T-helper 2 cell treated with Interferon-gamma antibody and Interleukin-4, amounts not matched to agents 5 μg/mL and 100 μg/mL, for 36 hours (primary cell): ENCODE results near the gene PIK3C2G.
"Not testable (repeated sequence)": the region's sequence is repeated elsewhere in the genome, so short reads cannot be mapped to it uniquely, and the experiment has no call there.

Source experiments
- DNase-seq: peaks from one replicate; pipeline ENCODE4 v3.0.0; 2021; ENCODE audit warnings: low spot score
- H3K27ac Mint-ChIP-seq: one replicate; pipeline ENCODE4 v1.8.0; 2021; ENCODE audit warnings: mild to moderate bottlenecking, mixed read lengths
- H3K27me3 Mint-ChIP-seq: one replicate; pipeline ENCODE4 v1.8.0; 2021; ENCODE audit warnings: low read depth, mixed read lengths
- H3K36me3 Mint-ChIP-seq: one replicate; pipeline ENCODE4 v1.8.0; 2021; ENCODE audit warnings: low read depth, mixed read lengths
- H3K4me1 Mint-ChIP-seq: one replicate; pipeline ENCODE4 v1.8.0; 2021; ENCODE audit warnings: low read depth, mixed read lengths
- H3K4me3 Mint-ChIP-seq: one replicate; pipeline ENCODE4 v1.8.0; 2022; ENCODE audit warnings: mild to moderate bottlenecking, moderate library complexity, mixed read lengths
- H3K9me3 Mint-ChIP-seq: one replicate; pipeline ENCODE4 v1.8.0; 2021; ENCODE audit warnings: mixed read lengths

Gene PIK3C2G

GRCh38 chr12:18496156-18496555 is 234.8 kb downstream of the PIK3C2G start:
- Mint-ChIP-seq H3K9me3 (peaks cover 8% of the 10 kb centered on the region), H3K4me1 (no peaks in the 10 kb centered on the region), H3K36me3 (no peaks in the 10 kb centered on the region), H3K27ac (no peak overlapping the region), H3K27me3 (no peaks in the 10 kb centered on the region), H3K4me3 (no peak overlapping the region)
- no peak for DNase-seq

GRCh38 chr12:18500160-18500574 is 238.8 kb downstream of the PIK3C2G start:
- H3K36me3 Mint-ChIP-seq, H3K9me3 Mint-ChIP-seq, H3K27me3 Mint-ChIP-seq: not testable (repeated sequence)

DNA sequence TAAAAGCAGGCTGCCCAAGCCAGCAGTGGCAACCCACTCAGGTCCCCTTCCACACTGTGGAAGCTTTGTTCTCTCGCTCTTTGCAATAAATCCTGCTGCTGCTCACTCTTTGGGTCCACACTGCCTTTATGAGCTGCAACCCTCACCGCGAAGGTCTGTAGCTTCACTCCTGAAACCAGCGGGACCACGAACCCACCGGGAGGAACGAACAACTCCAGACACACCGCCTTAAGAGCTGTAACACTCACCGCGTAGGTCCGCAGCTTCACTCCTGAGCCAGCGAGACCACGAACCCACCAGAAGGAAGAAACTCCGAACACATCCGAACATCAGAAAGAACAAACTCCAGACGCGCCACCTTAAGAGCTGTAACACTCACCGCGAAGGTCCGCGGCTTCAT is 239.4 kb downstream of the PIK3C2G start:
- not testable (repeated sequence) for H3K27me3 Mint-ChIP-seq, DNase-seq, H3K36me3 Mint-ChIP-seq, H3K4me1 Mint-ChIP-seq, H3K27ac Mint-ChIP-seq, H3K4me3 Mint-ChIP-seq
- H3K9me3 Mint-ChIP-seq = peaks cover 11% of the 10 kb centered on the region

More at GRCh38 chr12:18500160-18500574, 238.8 kb downstream of the PIK3C2G start:
- DNase-seq, H3K4me1 Mint-ChIP-seq, H3K4me3 Mint-ChIP-seq, H3K27ac Mint-ChIP-seq: not testable (repeated sequence)

GRCh38 chr12:18502422-18502968 is 241.2 kb downstream of the PIK3C2G start:
- Mint-ChIP-seq H3K4me3 (no peak overlapping the region), H3K9me3 (peaks cover 17% of the 10 kb centered on the region), H3K27me3 (no peaks in the 10 kb centered on the region), H3K27ac (no peak overlapping the region), H3K36me3 (no peaks in the 10 kb centered on the region), H3K4me1 (no peaks in the 10 kb centered on the region)
- no peak for DNase-seq

DNA sequence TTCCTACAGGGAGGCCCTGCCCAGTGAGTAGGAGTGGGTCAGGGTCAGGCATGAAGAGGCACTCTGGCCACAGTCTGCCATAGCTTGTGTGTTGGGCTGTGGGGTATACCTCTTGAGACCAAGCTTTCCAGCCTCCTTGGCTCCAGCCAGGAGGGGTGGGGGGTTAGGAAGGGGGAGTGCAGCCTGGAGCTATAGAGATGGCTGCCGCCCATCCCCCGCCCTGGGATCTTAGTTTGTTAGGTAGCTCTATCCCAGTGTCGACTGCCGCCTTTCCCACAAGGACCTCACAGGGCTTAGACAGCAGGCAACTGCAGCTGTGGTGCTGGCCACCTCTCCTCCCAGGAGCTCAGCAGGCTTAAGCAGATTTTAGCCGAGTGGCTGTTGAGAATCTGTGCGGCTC is 260.1 kb downstream of the PIK3C2G start:
- H3K9me3 Mint-ChIP-seq = peaks cover 44% of the 10 kb centered on the region
- H3K4me1 Mint-ChIP-seq = no peaks in the 10 kb centered on the region
- no peak overlapping the region for H3K4me3 Mint-ChIP-seq
- H3K27ac Mint-ChIP-seq = no peak overlapping the region
- H3K36me3 Mint-ChIP-seq = peaks cover 2% of the 10 kb centered on the region
- no peak for DNase-seq
- H3K27me3 Mint-ChIP-seq = no peaks in the 10 kb centered on the region

- H3K36me3 Mint-ChIP-seq = peaks cover 2% of the 10 kb centered on the region
- no peaks in the 10 kb centered on the region for H3K4me1 Mint-ChIP-seq
- no peak overlapping the region for H3K4me3 Mint-ChIP-seq
- peaks cover 46% of the 10 kb centered on the region for H3K9me3 Mint-ChIP-seq
- no peak for DNase-seq
- H3K27me3 Mint-ChIP-seq = no peaks in the 10 kb centered on the region
- no peak overlapping the region for H3K27ac Mint-ChIP-seq
These were observed 261.5 kb downstream of the PIK3C2G start for GRCh38 chr12:18522806-18523205.

DNA sequence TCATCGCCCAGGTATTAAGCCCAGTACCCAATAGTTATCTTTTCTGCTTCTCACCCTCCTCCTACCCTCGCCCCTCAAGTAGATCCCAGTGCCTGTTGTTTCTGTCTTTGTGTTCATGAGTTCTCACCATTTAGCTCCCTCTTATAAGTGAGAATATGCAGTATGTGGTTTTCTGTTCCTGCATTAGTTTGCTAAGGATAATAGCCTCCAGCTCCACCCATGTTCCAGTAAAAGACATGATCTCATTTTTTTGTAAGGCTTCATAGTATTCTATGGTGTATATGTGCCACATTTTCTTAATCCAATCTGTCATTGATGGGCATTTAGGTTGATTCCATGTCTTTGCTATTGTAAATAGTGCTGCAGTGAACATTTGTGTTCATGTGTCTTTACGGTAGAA is 281.2 kb downstream of the PIK3C2G start:
- H3K27me3 Mint-ChIP-seq, H3K4me1 Mint-ChIP-seq, H3K27ac Mint-ChIP-seq, H3K4me3 Mint-ChIP-seq, DNase-seq, H3K36me3 Mint-ChIP-seq: not testable (repeated sequence)
- H3K9me3 Mint-ChIP-seq = peaks cover 15% of the 10 kb centered on the region

- Mint-ChIP-seq H3K4me1 (no peaks in the 10 kb centered on the region), H3K9me3 (peaks cover 15% of the 10 kb centered on the region), H3K36me3 (no peaks in the 10 kb centered on the region), H3K4me3 (no peak overlapping the region), H3K27me3 (no peaks in the 10 kb centered on the region), H3K27ac (no peak overlapping the region)
- no peak for DNase-seq
These were observed 285.1 kb downstream of the PIK3C2G start for GRCh38 chr12:18546399-18546798.

DNA sequence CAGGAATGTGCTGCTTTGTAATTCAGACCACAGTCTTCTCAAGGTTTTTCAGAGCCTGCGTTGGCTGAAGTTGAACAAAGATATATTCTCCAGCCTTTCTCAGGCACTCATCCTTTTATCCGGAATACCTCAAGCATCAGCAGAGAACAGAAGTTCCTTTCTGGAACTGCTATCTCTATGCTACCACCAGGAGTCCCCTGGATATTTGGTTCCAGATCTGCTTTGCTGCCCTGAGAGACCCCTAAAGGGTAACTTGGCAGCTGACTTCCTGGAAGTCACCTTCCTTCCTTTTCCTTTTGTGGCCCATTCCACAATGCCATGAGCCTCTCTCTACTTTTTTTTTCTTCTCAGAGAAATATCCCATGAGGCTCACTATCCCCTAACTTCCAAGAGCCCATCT is 288.3 kb downstream of the PIK3C2G start:
- Mint-ChIP-seq H3K36me3 (no peaks in the 10 kb centered on the region), H3K27me3 (no peaks in the 10 kb centered on the region), H3K4me1 (no peaks in the 10 kb centered on the region), H3K4me3 (no peak overlapping the region), H3K27ac (no peak overlapping the region), H3K9me3 (peaks cover 4% of the 10 kb centered on the region)
- no peak for DNase-seq

DNA sequence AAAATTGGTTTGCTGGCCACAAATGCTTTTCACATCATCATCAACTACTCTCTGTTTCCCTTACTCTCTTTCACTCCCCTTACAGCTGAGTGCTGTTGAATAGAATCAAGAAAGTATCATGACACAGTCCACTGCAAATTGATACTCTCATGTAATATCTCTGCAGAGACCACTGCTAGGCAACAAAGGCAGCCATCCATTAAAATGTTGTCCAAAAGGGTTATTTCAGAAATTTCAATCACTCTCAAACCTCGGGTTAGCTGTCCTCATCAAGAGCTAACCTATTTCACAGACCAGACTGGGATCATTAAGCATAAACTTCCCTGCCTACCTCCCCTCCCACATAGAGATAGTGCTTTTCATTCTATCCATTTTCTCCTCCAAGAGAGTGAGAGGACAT is 289.8 kb downstream of the PIK3C2G start:
- H3K36me3 Mint-ChIP-seq = no peaks in the 10 kb centered on the region
- no peak for DNase-seq
- peaks cover 2% of the 10 kb centered on the region for H3K9me3 Mint-ChIP-seq
- H3K27me3 Mint-ChIP-seq = no peaks in the 10 kb centered on the region
- no peak overlapping the region for H3K27ac Mint-ChIP-seq
- no peaks in the 10 kb centered on the region for H3K4me1 Mint-ChIP-seq
- no peak overlapping the region for H3K4me3 Mint-ChIP-seq

- Mint-ChIP-seq H3K27ac (no peak overlapping the region), H3K27me3 (no peaks in the 10 kb centered on the region), H3K9me3 (no peaks in the 10 kb centered on the region), H3K4me1 (no peaks in the 10 kb centered on the region), H3K4me3 (no peak overlapping the region), H3K36me3 (no peaks in the 10 kb centered on the region)
- DNase-seq = no peak
These were observed 290.4 kb downstream of the PIK3C2G start for GRCh38 chr12:18551701-18552100.

DNA sequence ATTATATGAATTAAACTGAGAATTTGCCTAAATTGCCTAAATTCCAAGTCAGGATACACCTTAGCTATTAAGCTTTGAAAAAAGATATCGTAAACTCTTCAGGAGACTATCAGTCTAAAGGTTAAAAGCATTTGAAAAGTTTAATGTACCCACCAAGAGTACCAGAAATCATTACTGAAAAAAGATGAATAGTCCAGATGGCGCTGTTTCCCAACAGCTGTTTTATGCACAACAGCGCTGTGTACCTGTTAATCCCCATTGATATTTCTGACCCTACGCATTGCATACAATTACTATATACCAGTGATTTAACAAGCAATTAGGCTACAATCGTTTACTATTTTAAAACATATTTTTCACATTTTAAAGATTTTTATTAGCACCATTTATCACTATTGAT is 291.5 kb downstream of the PIK3C2G start:
- Mint-ChIP-seq H3K27ac (no peak overlapping the region), H3K4me1 (no peaks in the 10 kb centered on the region), H3K36me3 (no peaks in the 10 kb centered on the region), H3K9me3 (no peaks in the 10 kb centered on the region), H3K4me3 (no peak overlapping the region), H3K27me3 (no peaks in the 10 kb centered on the region)
- DNase-seq = no peak

- Mint-ChIP-seq H3K4me1 (no peaks in the 10 kb centered on the region), H3K27me3 (no peaks in the 10 kb centered on the region), H3K27ac (no peak overlapping the region), H3K36me3 (no peaks in the 10 kb centered on the region), H3K4me3 (no peak overlapping the region), H3K9me3 (peaks cover 4% of the 10 kb centered on the region)
- DNase-seq = no peak
These were observed 294.8 kb downstream of the PIK3C2G start for GRCh38 chr12:18556161-18556560.

- Mint-ChIP-seq H3K9me3 (peaks cover 7% of the 10 kb centered on the region), H3K4me1 (no peaks in the 10 kb centered on the region), H3K36me3 (no peaks in the 10 kb centered on the region), H3K4me3 (no peak overlapping the region), H3K27ac (no peak overlapping the region), H3K27me3 (no peaks in the 10 kb centered on the region)
- no peak for DNase-seq
These were observed 297.9 kb downstream of the PIK3C2G start for GRCh38 chr12:18559242-18559641.

DNA sequence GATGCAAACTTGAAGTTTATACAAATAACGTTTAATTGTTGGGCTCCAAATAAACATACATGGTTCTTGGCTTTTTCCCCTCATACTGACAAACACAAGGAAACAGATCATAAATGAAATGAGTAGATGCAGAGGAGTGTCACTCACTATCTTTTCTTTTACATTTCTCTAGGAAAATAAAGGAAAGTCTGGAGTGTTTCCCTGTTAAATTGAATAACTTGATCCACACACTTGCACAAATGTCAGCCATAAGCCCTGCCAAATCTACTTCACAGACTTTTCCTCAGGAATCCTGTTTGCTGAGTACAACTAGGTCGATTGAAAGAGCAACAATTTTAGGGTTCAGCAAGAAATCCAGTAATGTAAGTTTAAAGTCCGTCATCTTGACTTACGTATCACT is 301.2 kb downstream of the PIK3C2G start:
- no peaks in the 10 kb centered on the region for H3K27me3 Mint-ChIP-seq

More for the DNA sequence above, 301.2 kb downstream of the PIK3C2G start:
- Mint-ChIP-seq H3K4me3 (no peak overlapping the region), H3K27ac (no peak overlapping the region), H3K36me3 (no peaks in the 10 kb centered on the region), H3K4me1 (no peaks in the 10 kb centered on the region), H3K9me3 (peaks cover 7% of the 10 kb centered on the region)
- DNase-seq = no peak
